ENCODE data around the gene SYNJ1.
"Not testable (repeated sequence)": the region's sequence is repeated elsewhere in the genome, so short reads cannot be mapped to it uniquely, and the experiment has no call there.

SYNJ1 gene

GRCh38 chr21:32736083-32736482 lies 8.3 kb upstream of the SYNJ1 start:
- DNase-seq, result not testable (repeated sequence)

- no peak for DNase-seq
These were observed 7.7 kb upstream of the SYNJ1 start for GRCh38 chr21:32735524-32735923.

- no peak for DNase-seq
These were observed 6.3 kb upstream of the SYNJ1 start for GRCh38 chr21:32733990-32734613.

GRCh38 chr21:32733356-32733755 lies 5.5 kb upstream of the SYNJ1 start:
- no peak for DNase-seq

GRCh38 chr21:32732544-32732943 lies 4.7 kb upstream of the SYNJ1 start:
- no peak for DNase-seq

GRCh38 chr21:32728848-32729247 lies 1.0 kb upstream of the SYNJ1 start:
- DNase-seq, result no peak

- no peak for DNase-seq
These were observed 635 bp upstream of the SYNJ1 start for GRCh38 chr21:32728456-32728839.

GRCh38 chr21:32726839-32727686 lies 750 bp downstream of the SYNJ1 start:
- peak; percentile 77 for DNase-seq

- no peak for DNase-seq
These were observed 8.7 kb downstream of the SYNJ1 start for GRCh38 chr21:32719085-32719484.

- peak; percentile 92 for DNase-seq
These were observed 9.9 kb downstream of the SYNJ1 start for GRCh38 chr21:32717851-32718316.

GRCh38 chr21:32716486-32716885 lies 11.3 kb downstream of the SYNJ1 start:
- no peak for DNase-seq

GRCh38 chr21:32713726-32714125 lies 14.1 kb downstream of the SYNJ1 start:
- no peak for DNase-seq

GRCh38 chr21:32712641-32713040 lies 15.2 kb downstream of the SYNJ1 start:
- DNase-seq, result no peak

- DNase-seq, result peak; percentile 30
These were observed 15.8 kb downstream of the SYNJ1 start for GRCh38 chr21:32712043-32712442.

GRCh38 chr21:32710987-32711386 lies 16.8 kb downstream of the SYNJ1 start:
- DNase-seq, result no peak

GRCh38 chr21:32710069-32710784 lies 17.6 kb downstream of the SYNJ1 start:
- DNase-seq, result no peak

- no peak for DNase-seq
These were observed 19.7 kb downstream of the SYNJ1 start for GRCh38 chr21:32708069-32708468.

GRCh38 chr21:32705901-32706300 lies 21.9 kb downstream of the SYNJ1 start:
- DNase-seq, result no peak

- DNase-seq, result no peak
These were observed 22.7 kb downstream of the SYNJ1 start for GRCh38 chr21:32705139-32705538.

GRCh38 chr21:32702702-32703101 lies 25.1 kb downstream of the SYNJ1 start:
- DNase-seq, result no peak

- DNase-seq, result peak; percentile 51
These were observed 28.7 kb downstream of the SYNJ1 start for GRCh38 chr21:32698971-32699693.

- DNase-seq, result no peak
These were observed 29.5 kb downstream of the SYNJ1 start for GRCh38 chr21:32698286-32698685.

GRCh38 chr21:32695482-32695881 lies 32.3 kb downstream of the SYNJ1 start:
- DNase-seq, result not testable (repeated sequence)
